Smooth muscle cell (in vitro differentiated cells): ENCODE data around the gene ITPR1. TPM values are rescaled to one million over a fixed set of nuclear protein-coding genes. Genes with fewer than 3 reads are reported as not detected.

Source experiments
- DNase-seq: peaks from one replicate; lab custom pipeline; 2025; ENCODE audit not compliant: unreplicated experiment; lab: John Stamatoyannopoulos, UW
- H2AFZ ChIP-seq: fragments of 200-600 bp; sonication (generic); 2 replicates; pipeline ENCODE4 v1.6.0; 2016; ENCODE audit warnings: antibody characterized with exemption, low read depth, mild to moderate bottlenecking
- H3F3A ChIP-seq: fragments of 200-600 bp; sonication (generic); 2 replicates; pipeline ENCODE4 v1.6.0; 2017; ENCODE audit warnings: antibody characterized with exemption, low read depth
- H3K27ac ChIP-seq: fragments of 200-600 bp; sonication (generic); 2 replicates; pipeline ENCODE4 v1.5.1; 2016; ENCODE audit warnings: low read depth, mild to moderate bottlenecking
- H3K27me3 ChIP-seq: fragments of 200-600 bp; sonication (generic); 2 replicates; pipeline ENCODE4 v1.6.1; 2016; ENCODE audit warnings: low read depth, mild to moderate bottlenecking
- H3K36me3 ChIP-seq: fragments of 200-600 bp; sonication (generic); 2 replicates; pipeline ENCODE4 v1.5.1; 2016; ENCODE audit warnings: low read depth
- H3K4me1 ChIP-seq: fragments of 200-600 bp; sonication (generic); 2 replicates; pipeline ENCODE4 v1.5.1; 2016; ENCODE audit warnings: low read depth
- H3K4me2 ChIP-seq: fragments of 200-600 bp; sonication (generic); 2 replicates; pipeline ENCODE4 v1.6.0; 2016; ENCODE audit warnings: mild to moderate bottlenecking
- H3K4me3 ChIP-seq: fragments of 200-600 bp; sonication (generic); 2 replicates; pipeline ENCODE4 v1.5.1; 2016; ENCODE audit warnings: mild to moderate bottlenecking
- H3K79me2 ChIP-seq: fragments of 200-600 bp; sonication (generic); 2 replicates; pipeline ENCODE4 v1.6.0; 2016; ENCODE audit warnings: low read depth, mild to moderate bottlenecking
- H3K9ac ChIP-seq: fragments of 200-600 bp; sonication (generic); 2 replicates; pipeline ENCODE4 v1.6.0; 2016; ENCODE audit warnings: low read depth
- H3K9me3 ChIP-seq: fragments of 200-600 bp; sonication (generic); replicated peaks from 2 replicates; pipeline ENCODE4 v1.5.1; 2016; ENCODE audit warnings: low read depth
- H4K20me1 ChIP-seq: fragments of 200-600 bp; sonication (generic); 2 replicates; pipeline ENCODE4 v1.6.0; 2016; ENCODE audit warnings: low read depth
- CTCF ChIP-seq: fragments of 200-600 bp; sonication (generic); IDR thresholded peaks from 2 replicates; pipeline ENCODE4 v1.5.1; 2017; ENCODE audit warnings: borderline replicate concordance, mild to moderate bottlenecking, antibody characterized with exemption; ENCODE audit not compliant: insufficient read depth, poor library complexity, severe bottlenecking
- whole genome bisulfite sequencing: methylation state at CpG from one replicate; pipeline ENCODE4 v1.1.7; 2016; ENCODE audit warnings: low lambda C conversion rate; 5-methylcytosine and 5-hydroxymethylcytosine counted together
- polyA plus RNA-seq: library from polyadenylated mRNA; unstranded; fragments of >200 nt; fragmentation: Nextera tagmentation; extraction: Ambion mirVana; gene quantifications from 2 replicates; pipeline ENCODE4 v1.2.1, GENCODE V29; 2016
- total RNA-seq: library from RNA; depleted of rRNA; stranded (reverse); fragments of >200 nt; gene quantifications from 2 replicates; pipeline ENCODE4 v1.2.3, GENCODE V29; 2014

Gene ITPR1
- total and polyA plus RNA-seq, 2 experiments from 2014 or later, result 16.4 to 28.6 TPM

- WGBS, result 85% methylated on average over 7 of the region's 7 CpGs
- Histone ChIP-seq H3K4me3 (no peak overlapping the region), H3K27ac (no peak overlapping the region), H3K27me3 (no peaks in the 10 kb centered on the region), H3K9me3 (no peaks in the 10 kb centered on the region), H3K4me1 (no peaks in the 10 kb centered on the region), H3F3A (no peaks in the 10 kb centered on the region), H3K4me2 (no peak overlapping the region), H4K20me1 (no peaks in the 10 kb centered on the region), H3K36me3 (no peaks in the 10 kb centered on the region), H3K79me2 (no peaks in the 10 kb centered on the region), H3K9ac (no peak overlapping the region), H2AFZ (no peak overlapping the region)
- no peak for TF ChIP-seq CTCF
- no peak for DNase-seq
Observed at GRCh38 chr3:4795905-4796304, 302.8 kb downstream of the ITPR1 start.

GRCh38 chr3:4797201-4797705 is 304.1 kb downstream of the ITPR1 start:
- no peak overlapping the region for H3K4me2 ChIP-seq
- no peaks in the 10 kb centered on the region for H3K36me3 ChIP-seq
- no peak overlapping the region for H2AFZ ChIP-seq
- H3K27ac ChIP-seq, result no peak overlapping the region
- no peak overlapping the region for H3K4me3 ChIP-seq
- over 99% methylated on average over 4 of the region's 4 CpGs for WGBS
- H3K27me3 ChIP-seq, result no peaks in the 10 kb centered on the region
- TF ChIP-seq CTCF, result no peak
- H3F3A ChIP-seq, result no peaks in the 10 kb centered on the region
- no peak for DNase-seq
- no peaks in the 10 kb centered on the region for H3K9me3 ChIP-seq
- H3K9ac ChIP-seq, result no peak overlapping the region
- H3K4me1 ChIP-seq, result no peaks in the 10 kb centered on the region
- H3K79me2 ChIP-seq, result no peaks in the 10 kb centered on the region
- no peaks in the 10 kb centered on the region for H4K20me1 ChIP-seq

DNA sequence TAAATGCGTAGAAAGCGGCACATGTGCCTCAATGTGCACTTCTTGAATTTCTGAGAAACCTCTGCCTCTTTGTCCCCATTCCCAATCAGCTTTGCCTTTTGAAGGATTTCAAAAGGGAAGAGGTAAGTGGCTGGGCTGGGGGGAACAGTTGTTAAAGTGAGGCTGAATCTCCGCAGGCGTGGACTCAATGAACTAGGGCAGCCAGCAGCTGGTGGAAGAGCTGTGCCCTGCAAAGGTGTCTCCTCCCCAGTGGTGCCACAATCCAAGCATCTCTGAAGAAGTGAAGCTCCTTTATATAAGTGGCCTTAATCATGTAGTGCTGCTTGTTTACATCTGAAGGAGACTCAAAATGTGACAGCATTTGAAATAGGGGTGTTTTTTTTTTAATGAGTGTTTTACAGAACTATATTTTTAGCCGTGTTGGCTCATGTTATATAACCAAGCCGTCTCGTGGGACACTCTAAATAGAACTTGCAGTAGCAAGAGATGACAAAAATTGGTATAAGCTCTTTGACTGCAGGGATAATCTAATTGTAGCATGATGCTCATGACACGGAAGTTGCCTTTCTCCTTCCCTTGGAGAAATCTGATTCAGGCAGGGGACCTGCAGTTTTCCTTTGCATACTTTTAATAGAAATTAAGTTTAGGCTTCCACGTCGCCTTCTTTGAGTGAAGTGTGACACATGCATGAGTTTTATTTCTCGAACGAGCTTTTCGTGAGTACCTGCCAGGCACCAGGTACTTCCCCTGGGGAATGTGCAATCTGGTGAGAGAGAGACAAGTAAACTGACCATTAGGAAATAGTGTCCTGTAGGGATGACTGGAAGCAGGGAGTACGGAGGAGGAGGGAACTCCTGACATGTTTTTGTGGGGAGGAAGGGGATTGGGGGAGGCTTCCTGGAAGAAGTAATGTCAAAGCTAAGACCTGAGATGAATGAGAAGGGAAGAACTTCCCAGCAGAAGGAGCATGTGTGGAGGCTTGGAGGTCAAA is 306.4 kb downstream of the ITPR1 start:
- Histone ChIP-seq H3K36me3 (no peaks in the 10 kb centered on the region), H3K27me3 (no peaks in the 10 kb centered on the region), H3K9ac (no peak overlapping the region), H4K20me1 (no peaks in the 10 kb centered on the region), H3K4me1 (no peaks in the 10 kb centered on the region), H2AFZ (no peak overlapping the region), H3K79me2 (no peaks in the 10 kb centered on the region), H3K27ac (no peak overlapping the region), H3K4me3 (no peak overlapping the region), H3K9me3 (no peaks in the 10 kb centered on the region), H3F3A (no peaks in the 10 kb centered on the region), H3K4me2 (no peak overlapping the region)
- WGBS, result 89% methylated on average over 14 of the region's 14 CpGs
- DNase-seq, result no peak
- no peak for TF ChIP-seq CTCF
